OCI-LY7 (cell line): Measurements from ENCODE around the gene SNAP47. TPM values are rescaled to one million over a fixed set of nuclear protein-coding genes. Genes with fewer than 3 reads are reported as not detected.

ENCODE experiments used
- BruUV-seq: library from RNA; stranded (reverse); fragments of 400-500 nt; replicated peaks from 2 replicates; lab custom pipeline; 2021; lab: Mats Ljungman, UMichigan
- CTCF ChIA-PET: fragments of 300-600 bp; sonication (Branson Sonifier 250); formaldehyde crosslinking; loops from one replicate; lab custom pipeline; 2022; ENCODE audit warnings: antibody characterized with exemption; ENCODE audit not compliant: unreplicated experiment; lab: Charles Lee
- POLR2A ChIA-PET: fragments of 300-600 bp; sonication (Branson Sonifier 250); formaldehyde crosslinking; loops from one replicate; lab custom pipeline; 2022; ENCODE audit warnings: antibody characterized with exemption; lab: Charles Lee
- DNase-seq: peaks from one replicate; pipeline ENCODE4 v3.0.0-alpha.2; 2015; ENCODE audit warnings: low spot score
- H2AFZ ChIP-seq: fragments of 200-600 bp; sonication (generic), shearing (Covaris generic); 2 replicates; pipeline ENCODE4 v1.6.1; 2014; ENCODE audit warnings: mild to moderate bottlenecking, antibody characterized with exemption, low read length, moderate library complexity
- H3K27ac ChIP-seq: fragments of 200-600 bp; sonication (generic); 2 replicates; pipeline ENCODE4 v1.5.1; 2014; ENCODE audit warnings: mixed run types, low read depth, mild to moderate bottlenecking, moderate library complexity, low read length, inconsistent platforms; ENCODE audit not compliant: poor library complexity, severe bottlenecking
- H3K36me3 ChIP-seq: fragments of 200-600 bp; sonication (generic); 2 replicates; pipeline ENCODE4 v1.6.1; 2014; ENCODE audit warnings: mild to moderate bottlenecking, antibody characterized with exemption, low read length, moderate library complexity, mixed read lengths; ENCODE audit not compliant: insufficient read depth
- H3K4me1 ChIP-seq: fragments of 200-600 bp; sonication (generic); 2 replicates; pipeline ENCODE4 v1.5.1; 2014; ENCODE audit warnings: mild to moderate bottlenecking, low read length; ENCODE audit not compliant: insufficient read depth, poor library complexity, severe bottlenecking
- H3K4me2 ChIP-seq: fragments of 200-600 bp; sonication (generic); 2 replicates; pipeline ENCODE4 v1.6.1; 2014; ENCODE audit warnings: mild to moderate bottlenecking, low read length
- H3K4me3 ChIP-seq: fragments of 200-600 bp; sonication (generic); 2 replicates; pipeline ENCODE4 v1.5.1; 2014; ENCODE audit warnings: mild to moderate bottlenecking, low read depth, low read length; ENCODE audit not compliant: poor library complexity, severe bottlenecking
- H3K79me2 ChIP-seq: fragments of 200-600 bp; sonication (generic); 2 replicates; pipeline ENCODE4 v1.6.1; 2016; ENCODE audit warnings: low read depth, mild to moderate bottlenecking, low read length, moderate library complexity, mixed read lengths; ENCODE audit not compliant: insufficient read depth
- H3K9me2 ChIP-seq: fragments of 200-600 bp; sonication (generic); 2 replicates; pipeline ENCODE4 v1.6.1; 2016; ENCODE audit warnings: mild to moderate bottlenecking, low read length, mixed read lengths; ENCODE audit not compliant: insufficient read depth
- H3K9me3 ChIP-seq: fragments of 200-600 bp; sonication (generic); 2 replicates; pipeline ENCODE4 v1.6.1; 2014; ENCODE audit warnings: mild to moderate bottlenecking, mixed run types, low read length, mixed read lengths
- H4K20me1 ChIP-seq: fragments of 200-600 bp; sonication (generic); 2 replicates; pipeline ENCODE4 v1.6.1; 2014; ENCODE audit warnings: mild to moderate bottlenecking, antibody characterized with exemption, low read length, moderate library complexity, mixed read lengths; ENCODE audit not compliant: insufficient read depth
- EZH2phosphoT487 ChIP-seq: fragments of 200-600 bp; sonication (generic); IDR thresholded peaks from 2 replicates; pipeline ENCODE4 v1.6.1; 2018; ENCODE audit warnings: low read depth, borderline replicate concordance, mild to moderate bottlenecking, mixed run types, antibody characterized with exemption, low read length, moderate library complexity, mixed read lengths
- intact Hi-C: fragments of 100-400 bp; cut with micrococcal nuclease; formaldehyde crosslinking; loops from one replicate; pipeline ENCODE4 v1.10.0; 2022; ENCODE audit not compliant: unreplicated experiment
- total RNA-seq, 2 experiments: library from RNA; depleted of rRNA in 1 of 2; stranded (reverse); fragments of >200 nt in 1 of 2; shearing (Covaris generic) in 1 of 2; gene quantifications; 2 replicates each; pipeline ENCODE4 v1.2.3, GENCODE V29; 2014 to 2022
- TF ChIP-seq, protein P1 (sequence below): fragments of 200-600 bp; sonication (generic); conservative IDR thresholded peaks from 2 replicates; pipeline ENCODE4 v1.5.1; 2014; ENCODE audit warnings: mild to moderate bottlenecking, antibody characterized with exemption, low read length, moderate library complexity, mixed read lengths

SNAP47 gene
- total RNA-seq, 2 experiments from 2014 or later, result 29.8 to 44.2 TPM

DNA sequence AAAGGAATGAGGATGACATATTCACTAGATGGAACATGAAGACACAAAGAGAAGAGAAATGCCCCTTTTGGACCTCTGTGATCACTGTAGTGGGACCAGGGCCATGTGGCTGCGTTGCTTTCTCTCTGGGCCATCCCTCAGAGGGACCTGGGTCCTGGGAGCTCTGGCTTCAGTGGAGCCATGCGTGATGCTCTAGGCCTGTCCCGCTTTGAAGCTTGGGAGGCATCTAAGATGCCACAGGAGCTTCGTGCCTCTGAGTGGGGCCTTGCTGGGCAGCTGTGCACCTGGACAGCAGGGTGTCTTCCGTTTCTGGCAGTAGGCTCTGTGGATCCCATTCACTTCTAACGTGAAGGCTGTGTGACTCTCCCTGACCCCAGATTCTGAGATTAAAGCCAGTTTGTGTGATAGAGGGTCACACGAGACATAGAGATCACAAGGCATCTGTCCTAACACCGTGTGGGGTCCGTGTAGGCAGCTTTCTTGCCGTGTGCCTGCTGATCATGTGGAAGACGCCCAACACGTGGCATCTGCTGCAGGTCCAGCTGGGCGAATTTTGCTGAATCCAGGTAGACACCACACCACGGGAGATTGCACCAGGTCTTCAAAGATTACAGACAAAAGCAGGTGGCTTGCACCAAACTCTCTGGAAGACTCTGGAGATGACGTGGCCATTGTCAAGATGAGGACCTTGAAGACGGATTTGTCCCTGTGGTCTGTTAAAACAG is 63.0 kb downstream of the SNAP47 start:
- no peak overlapping the region for H3K27ac ChIP-seq
- ChIA-PET CTCF (no interaction called here), POLR2A (no interaction called here)
- H3K36me3 ChIP-seq, result no peaks in the 10 kb centered on the region
- H4K20me1 ChIP-seq, result no peaks in the 10 kb centered on the region
- H2AFZ ChIP-seq, result no peak overlapping the region
- no peaks in the 10 kb centered on the region for H3K79me2 ChIP-seq
- no peak for DNase-seq
- no peaks in the 10 kb centered on the region for H3K9me3 ChIP-seq
- no peak overlapping the region for H3K4me3 ChIP-seq
- no TSS peak for BruUV-seq
- TF ChIP-seq, protein P1, sequence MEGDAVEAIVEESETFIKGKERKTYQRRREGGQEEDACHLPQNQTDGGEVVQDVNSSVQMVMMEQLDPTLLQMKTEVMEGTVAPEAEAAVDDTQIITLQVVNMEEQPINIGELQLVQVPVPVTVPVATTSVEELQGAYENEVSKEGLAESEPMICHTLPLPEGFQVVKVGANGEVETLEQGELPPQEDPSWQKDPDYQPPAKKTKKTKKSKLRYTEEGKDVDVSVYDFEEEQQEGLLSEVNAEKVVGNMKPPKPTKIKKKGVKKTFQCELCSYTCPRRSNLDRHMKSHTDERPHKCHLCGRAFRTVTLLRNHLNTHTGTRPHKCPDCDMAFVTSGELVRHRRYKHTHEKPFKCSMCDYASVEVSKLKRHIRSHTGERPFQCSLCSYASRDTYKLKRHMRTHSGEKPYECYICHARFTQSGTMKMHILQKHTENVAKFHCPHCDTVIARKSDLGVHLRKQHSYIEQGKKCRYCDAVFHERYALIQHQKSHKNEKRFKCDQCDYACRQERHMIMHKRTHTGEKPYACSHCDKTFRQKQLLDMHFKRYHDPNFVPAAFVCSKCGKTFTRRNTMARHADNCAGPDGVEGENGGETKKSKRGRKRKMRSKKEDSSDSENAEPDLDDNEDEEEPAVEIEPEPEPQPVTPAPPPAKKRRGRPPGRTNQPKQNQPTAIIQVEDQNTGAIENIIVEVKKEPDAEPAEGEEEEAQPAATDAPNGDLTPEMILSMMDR, result no peak
- TF ChIP-seq EZH2phosphoT487, result no peak
- intact Hi-C loops, result no loop called here
- no peak overlapping the region for H3K4me2 ChIP-seq
- H3K9me2 ChIP-seq, result no peaks in the 10 kb centered on the region
- H3K4me1 ChIP-seq, result no peaks in the 10 kb centered on the region

DNA sequence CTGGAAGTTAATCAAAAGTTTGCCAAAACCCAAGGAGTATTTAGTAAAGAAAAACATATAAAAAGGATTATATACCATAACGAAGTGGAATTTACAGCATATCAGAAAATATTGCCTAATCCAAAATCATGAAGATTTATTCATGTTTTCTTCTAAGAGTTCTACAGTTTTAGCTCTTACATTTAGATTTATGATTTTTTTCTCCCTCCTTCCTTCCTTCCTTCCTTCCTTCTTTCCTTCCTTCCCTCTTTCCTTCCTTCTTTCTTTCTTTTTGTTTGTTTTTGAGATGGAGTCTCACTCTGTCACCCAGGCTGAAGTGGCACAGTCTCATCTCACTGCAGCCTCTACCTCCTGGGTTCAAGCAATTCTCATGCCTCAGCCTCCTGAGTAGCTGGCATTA is 64.5 kb downstream of the SNAP47 start:
- no peaks in the 10 kb centered on the region for H3K4me1 ChIP-seq
- H3K9me3 ChIP-seq, result no peaks in the 10 kb centered on the region
- TF ChIP-seq, protein P1, result no peak
- no peak for TF ChIP-seq EZH2phosphoT487
- CTCF ChIA-PET, result no interaction called here
- H4K20me1 ChIP-seq, result no peaks in the 10 kb centered on the region
- no peak overlapping the region for H2AFZ ChIP-seq
- no peaks in the 10 kb centered on the region for H3K9me2 ChIP-seq
- no peaks in the 10 kb centered on the region for H3K36me3 ChIP-seq
- intact Hi-C loops, result no loop called here
- H3K27ac ChIP-seq, result no peak overlapping the region
- no peak overlapping the region for H3K4me2 ChIP-seq
- no peak for DNase-seq
- POLR2A ChIA-PET, result no interaction called here
- no peak overlapping the region for H3K4me3 ChIP-seq
- no peaks in the 10 kb centered on the region for H3K79me2 ChIP-seq
- no TSS peak for BruUV-seq

DNA sequence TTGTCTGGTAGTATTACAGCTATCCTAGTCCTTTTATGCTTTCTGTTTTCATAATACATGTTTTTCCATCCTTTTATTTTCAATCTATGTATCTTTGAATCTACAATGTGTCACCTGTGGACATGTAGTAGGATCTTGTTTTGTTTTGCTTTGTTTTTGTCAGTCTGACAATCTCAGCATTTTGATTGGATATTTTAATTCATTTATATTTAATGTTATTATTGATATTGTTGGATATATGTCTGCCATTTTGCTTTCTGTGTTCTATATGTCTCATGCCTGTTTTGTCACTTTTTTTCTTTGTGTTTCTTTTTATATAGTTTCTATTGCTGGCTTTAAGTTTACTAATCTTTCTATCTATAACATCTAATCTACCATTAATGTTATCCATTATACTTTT is 68.7 kb downstream of the SNAP47 start:
- CTCF ChIA-PET, result no interaction called here
- Histone ChIP-seq H4K20me1 (no peaks in the 10 kb centered on the region), H3K9me2 (no peaks in the 10 kb centered on the region), H3K4me1 (no peaks in the 10 kb centered on the region), H3K4me3 (no peak overlapping the region), H2AFZ (no peak overlapping the region), H3K9me3 (no peaks in the 10 kb centered on the region), H3K79me2 (no peaks in the 10 kb centered on the region), H3K27ac (no peak overlapping the region), H3K36me3 (no peaks in the 10 kb centered on the region), H3K4me2 (no peak overlapping the region)
- intact Hi-C loops, result no loop called here
- BruUV-seq, result no TSS peak
- TF ChIP-seq EZH2phosphoT487, result no peak
- TF ChIP-seq, protein P1, result no peak
- POLR2A ChIA-PET, result interaction anchor here (0.7 kb wide), 1 partner anchor 152 kb away, joined by 3 read pairs; no protein-coding TSS in a partner anchor
- DNase-seq, result no peak
